Activated B cell treated with CpG ODN at 0.5 μM for 24 hours (primary cell): ENCODE measurements around the gene DRGX. TPM values are rescaled to one million over a fixed set of nuclear protein-coding genes. Genes with fewer than 3 reads are reported as not detected.

Experiments
- ATAC-seq: fragments of 200-7000 bp; cut with Tn5 transposase; one replicate; pipeline ENCODE4 v1.10.0; 2021; ENCODE audit warnings: low read depth, mild to moderate bottlenecking, moderate library complexity
- CTCF ChIA-PET: fragments of 350-600 bp; sonication (Branson Sonifier 250); formaldehyde crosslinking; loops from one replicate; lab custom pipeline; 2021; ENCODE audit warnings: antibody characterized with exemption; lab: Charles Lee
- POLR2A ChIA-PET: fragments of 350-600 bp; sonication (Branson Sonifier 250); formaldehyde crosslinking; loops from one replicate; lab custom pipeline; 2021; ENCODE audit warnings: antibody characterized with exemption; lab: Charles Lee
- DNase-seq: peaks from one replicate; pipeline ENCODE4 v3.0.0; 2022
- H3K27ac Mint-ChIP-seq: one replicate; pipeline ENCODE4 v1.8.0; 2020; ENCODE audit warnings: mixed read lengths
- H3K27me3 Mint-ChIP-seq: one replicate; pipeline ENCODE4 v1.8.0; 2021; ENCODE audit warnings: mixed read lengths
- H3K36me3 Mint-ChIP-seq: one replicate; pipeline ENCODE4 v1.8.0; 2021; ENCODE audit warnings: low read depth, mixed read lengths
- H3K4me1 Mint-ChIP-seq: one replicate; pipeline ENCODE4 v1.8.0; 2021; ENCODE audit warnings: mixed read lengths
- H3K4me3 Mint-ChIP-seq: one replicate; pipeline ENCODE4 v1.8.0; 2020; ENCODE audit warnings: mild to moderate bottlenecking, mixed read lengths
- H3K9me3 Mint-ChIP-seq: one replicate; pipeline ENCODE4 v1.8.0; 2020; ENCODE audit warnings: mixed read lengths
- intact Hi-C: fragments of 100-400 bp; cut with micrococcal nuclease; formaldehyde crosslinking; loops from one replicate; pipeline ENCODE4 v1.15.1; 2024
- total RNA-seq: library from RNA; stranded (reverse); gene quantifications from 2 replicates; pipeline ENCODE4 v1.2.3, GENCODE V29; 2022
- TF ChIP-seq, protein P1 (sequence below): fragments of 200-600 bp; IDR thresholded peaks from one replicate; pipeline ENCODE4 v1.8.0; 2022; ENCODE audit warnings: antibody characterized with exemption, mild to moderate bottlenecking

The DRGX gene
- total RNA-seq, 1 donor from 2014 or later = not detected

DNA sequence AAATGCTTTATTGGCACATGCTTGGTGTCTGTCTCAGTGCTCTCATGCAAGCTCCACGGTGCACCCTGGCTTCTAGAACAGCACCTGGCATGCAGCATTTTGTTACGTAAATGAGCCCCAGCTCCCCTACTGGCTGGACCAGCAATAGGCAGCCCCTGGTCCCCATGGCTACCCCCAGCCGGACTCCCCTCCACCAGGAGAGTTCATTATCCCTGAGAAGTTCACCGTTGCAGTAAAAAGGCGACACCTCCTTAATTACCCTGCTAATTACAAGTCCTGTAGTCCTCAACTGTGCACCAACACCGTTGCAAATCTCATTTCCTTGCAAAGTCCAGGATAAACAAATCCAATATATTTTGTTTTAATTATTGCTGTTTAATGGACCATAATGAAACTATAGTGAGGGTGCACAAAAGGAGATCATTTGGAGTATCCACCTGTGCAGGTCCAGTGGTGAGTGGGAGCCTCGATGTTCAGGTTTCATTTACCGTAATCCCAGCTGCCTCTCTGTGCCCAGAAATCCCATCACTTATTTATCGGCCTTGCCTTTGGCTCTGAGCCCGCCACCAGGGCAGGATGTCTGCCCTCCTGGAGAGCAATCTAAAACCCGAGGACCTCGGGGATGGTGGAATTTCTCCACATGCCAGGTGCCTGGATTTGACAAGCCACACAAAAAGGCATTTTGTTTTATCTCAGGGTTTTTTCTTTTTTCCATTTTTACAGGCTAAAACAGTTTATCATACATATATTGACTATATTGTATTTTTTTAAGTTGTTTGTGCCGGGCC lies 12.8 kb upstream of the DRGX start:
- ChIA-PET POLR2A (no interaction called here), CTCF (interaction anchor here (1.2 to 2.8 kb wide), 5 partner anchors 10 to 179 kb away, joined by 3 to 21 read pairs (median 7); no protein-coding TSS in a partner anchor)
- intact Hi-C loops = loop anchor here (5.0 kb wide), 1 partner anchor 814 kb away; no protein-coding TSS in a partner anchor
- H3K9me3 Mint-ChIP-seq = no peaks in the 10 kb centered on the region
- TF ChIP-seq, protein P1, sequence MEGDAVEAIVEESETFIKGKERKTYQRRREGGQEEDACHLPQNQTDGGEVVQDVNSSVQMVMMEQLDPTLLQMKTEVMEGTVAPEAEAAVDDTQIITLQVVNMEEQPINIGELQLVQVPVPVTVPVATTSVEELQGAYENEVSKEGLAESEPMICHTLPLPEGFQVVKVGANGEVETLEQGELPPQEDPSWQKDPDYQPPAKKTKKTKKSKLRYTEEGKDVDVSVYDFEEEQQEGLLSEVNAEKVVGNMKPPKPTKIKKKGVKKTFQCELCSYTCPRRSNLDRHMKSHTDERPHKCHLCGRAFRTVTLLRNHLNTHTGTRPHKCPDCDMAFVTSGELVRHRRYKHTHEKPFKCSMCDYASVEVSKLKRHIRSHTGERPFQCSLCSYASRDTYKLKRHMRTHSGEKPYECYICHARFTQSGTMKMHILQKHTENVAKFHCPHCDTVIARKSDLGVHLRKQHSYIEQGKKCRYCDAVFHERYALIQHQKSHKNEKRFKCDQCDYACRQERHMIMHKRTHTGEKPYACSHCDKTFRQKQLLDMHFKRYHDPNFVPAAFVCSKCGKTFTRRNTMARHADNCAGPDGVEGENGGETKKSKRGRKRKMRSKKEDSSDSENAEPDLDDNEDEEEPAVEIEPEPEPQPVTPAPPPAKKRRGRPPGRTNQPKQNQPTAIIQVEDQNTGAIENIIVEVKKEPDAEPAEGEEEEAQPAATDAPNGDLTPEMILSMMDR = no peak
- no peak overlapping the region for H3K27ac Mint-ChIP-seq
- H3K4me3 Mint-ChIP-seq = no peak overlapping the region
- no peaks in the 10 kb centered on the region for H3K36me3 Mint-ChIP-seq
- ATAC-seq (no peak), DNase-seq (no peak)
- no peaks in the 10 kb centered on the region for H3K4me1 Mint-ChIP-seq
- peaks cover 36% of the 10 kb centered on the region for H3K27me3 Mint-ChIP-seq

DNA sequence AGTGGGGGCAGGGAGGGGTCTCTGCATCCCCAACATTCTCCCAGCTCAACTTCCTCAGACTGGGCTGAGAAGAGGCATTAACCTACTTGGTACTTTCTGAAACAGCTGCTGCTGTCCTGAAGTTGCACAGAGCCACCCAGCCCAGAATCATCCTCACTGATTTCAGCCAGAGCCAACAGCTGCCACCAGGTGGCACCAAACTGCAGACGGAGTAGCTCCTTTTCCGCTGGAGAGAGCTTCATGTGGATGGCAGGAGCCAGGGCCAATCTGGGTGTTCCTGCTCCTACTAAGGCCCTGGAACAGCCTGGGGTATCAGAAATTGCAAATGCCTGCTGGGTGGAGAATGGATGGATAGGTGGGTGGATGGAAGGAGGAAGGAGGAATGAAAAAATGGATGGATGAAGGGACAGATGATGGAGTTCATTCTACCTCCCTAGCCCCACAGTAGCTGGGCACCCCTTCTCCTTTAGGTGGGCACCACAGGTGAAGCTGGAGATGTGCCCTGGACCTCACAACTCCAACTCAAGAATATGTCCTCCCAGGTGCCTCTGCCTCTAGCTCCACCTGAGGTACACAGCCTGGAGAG lies 11.8 kb upstream of the DRGX start:
- TF ChIP-seq, protein P1 = no peak
- H3K9me3 Mint-ChIP-seq = no peaks in the 10 kb centered on the region
- no peaks in the 10 kb centered on the region for H3K36me3 Mint-ChIP-seq
- peak; percentile 45 for DNase-seq
- intact Hi-C loops = loop anchor here (1.0 to 5.0 kb wide), 3 partner anchors 105 to 815 kb away; no protein-coding TSS in a partner anchor
- H3K27me3 Mint-ChIP-seq = peaks cover 44% of the 10 kb centered on the region
- H3K27ac Mint-ChIP-seq = no peak overlapping the region
- H3K4me1 Mint-ChIP-seq = no peaks in the 10 kb centered on the region
- ChIA-PET POLR2A (no interaction called here), CTCF (interaction anchor here (0.8 to 2.8 kb wide), 10 partner anchors 8 to 834 kb away, joined by 3 to 21 read pairs (median 4); no protein-coding TSS in a partner anchor)
- H3K4me3 Mint-ChIP-seq = no peak overlapping the region
- peak; percentile 49 for ATAC-seq

DNA sequence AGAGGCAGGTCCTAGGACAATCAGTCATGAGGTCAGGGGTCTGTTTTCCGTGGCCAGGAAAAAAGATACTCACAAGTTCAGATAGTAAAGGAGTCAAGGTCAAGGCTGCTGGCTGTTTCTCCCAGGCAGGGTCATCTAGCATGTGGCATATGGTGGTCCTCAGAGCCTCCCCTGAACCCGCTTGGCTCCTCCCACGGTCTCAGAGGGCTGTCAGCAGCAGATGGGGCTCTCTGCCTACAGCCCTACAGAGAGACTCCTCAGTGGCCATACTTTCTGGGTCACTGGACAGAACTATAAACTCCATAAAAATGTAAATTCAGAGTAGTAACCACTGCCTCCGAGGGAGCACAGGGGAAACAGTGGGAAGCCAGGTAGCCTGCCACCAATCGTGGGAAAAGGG lies 11.3 kb upstream of the DRGX start:
- CTCF ChIA-PET = interaction anchor here (1.0 to 2.8 kb wide), 9 partner anchors 8 to 243 kb away, joined by 3 to 21 read pairs (median 5); no protein-coding TSS in a partner anchor
- no peaks in the 10 kb centered on the region for H3K4me1 Mint-ChIP-seq
- no peaks in the 10 kb centered on the region for H3K9me3 Mint-ChIP-seq
- peaks cover 44% of the 10 kb centered on the region for H3K27me3 Mint-ChIP-seq
- no peak overlapping the region for H3K4me3 Mint-ChIP-seq
- ATAC-seq (no peak), DNase-seq (no peak)
- no peaks in the 10 kb centered on the region for H3K36me3 Mint-ChIP-seq
- POLR2A ChIA-PET = no interaction called here
- intact Hi-C loops = loop anchor here (1.0 to 5.0 kb wide), 3 partner anchors 105 to 815 kb away; no protein-coding TSS in a partner anchor
- TF ChIP-seq, protein P1 = no peak
- no peak overlapping the region for H3K27ac Mint-ChIP-seq

DNA sequence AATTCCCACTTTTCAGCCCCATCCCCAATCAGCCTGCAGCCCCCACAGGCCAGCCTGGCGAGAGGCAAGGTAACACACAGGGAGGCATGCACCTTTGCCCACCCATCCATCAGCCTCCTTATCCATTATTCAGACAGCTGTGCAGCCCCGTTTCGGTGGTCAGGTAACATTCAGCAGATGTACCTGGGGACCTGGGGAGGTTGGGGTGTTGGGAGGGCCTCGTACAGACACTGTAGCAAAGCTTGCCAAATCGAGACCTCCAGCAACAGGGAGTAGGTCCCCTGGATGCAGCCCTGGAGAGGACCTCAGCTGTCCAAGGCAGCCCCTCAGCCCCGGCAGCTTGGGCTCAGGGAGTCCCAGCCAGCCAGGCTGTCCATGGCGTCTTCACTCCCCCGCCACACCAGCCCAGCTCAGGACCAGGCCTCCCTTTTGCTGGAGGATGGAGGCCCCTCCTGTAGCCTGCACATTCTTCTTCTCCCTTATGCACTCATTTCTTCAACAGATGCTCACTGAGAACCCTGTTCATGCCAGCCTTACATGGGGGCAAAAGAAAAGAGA lies 8.5 kb upstream of the DRGX start:
- DNase-seq (no peak), ATAC-seq (no peak)
- no peaks in the 10 kb centered on the region for H3K36me3 Mint-ChIP-seq
- no peaks in the 10 kb centered on the region for H3K4me1 Mint-ChIP-seq
- H3K4me3 Mint-ChIP-seq = no peak overlapping the region
- TF ChIP-seq, protein P1 = no peak
- peaks cover 47% of the 10 kb centered on the region for H3K27me3 Mint-ChIP-seq
- intact Hi-C loops = no loop called here
- no peak overlapping the region for H3K27ac Mint-ChIP-seq
- ChIA-PET CTCF (no interaction called here), POLR2A (no interaction called here)
- H3K9me3 Mint-ChIP-seq = no peaks in the 10 kb centered on the region

DNA sequence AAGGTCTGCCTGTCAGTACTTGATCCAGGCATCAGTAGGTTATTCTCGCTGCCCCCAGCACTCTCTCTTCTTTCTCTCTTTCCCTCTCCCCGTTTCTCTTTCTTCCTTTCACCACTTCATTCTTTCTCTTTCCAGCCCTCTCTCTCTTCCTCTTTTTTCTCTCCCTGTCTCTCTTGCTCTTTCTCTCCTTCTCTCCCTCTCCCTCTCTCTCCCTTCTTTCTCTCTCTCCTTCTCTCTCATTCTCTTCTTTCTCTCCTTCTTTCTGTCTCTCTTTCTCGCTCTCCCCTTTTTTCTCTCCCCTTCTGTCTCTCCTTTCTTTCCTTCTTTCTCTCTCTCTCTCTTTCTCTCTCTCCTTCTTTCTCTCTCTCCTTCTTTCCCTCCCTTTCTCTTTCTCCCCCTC lies 7.5 kb upstream of the DRGX start:
- Mint-ChIP-seq H3K4me3 (no peak overlapping the region), H3K27me3 (peaks cover 48% of the 10 kb centered on the region), H3K27ac (no peak overlapping the region), H3K4me1 (peaks cover 4% of the 10 kb centered on the region), H3K9me3 (no peaks in the 10 kb centered on the region), H3K36me3 (no peaks in the 10 kb centered on the region)
- DNase-seq (no peak), ATAC-seq (no peak)
- ChIA-PET POLR2A (no interaction called here), CTCF (no interaction called here)
- TF ChIP-seq, protein P1 = no peak
- intact Hi-C loops = no loop called here
